ENCODE results near the gene GSTK1.

GSTK1 gene

GRCh38 chr7:143243614-143244013 is 19.6 kb upstream of the GSTK1 start:
- Histone ChIP-seq H3K79me1 (ENCODE audit: low read length) (peaks cover 5% of the 10 kb centered on the region), H3K4me2 (ENCODE audit: low read length) (no peak overlapping the region), H4K12ac (ENCODE audit: low read depth, low read length) (no peak overlapping the region), H3K4ac (ENCODE audit: low read depth, low read length) (no peak overlapping the region), H3K27ac (ENCODE audit: low read depth, low read length) (no peak overlapping the region), H2AFZ (ENCODE audit: insufficient read depth, low read length, poor library complexity) (peak overlapping the region; percentile 60), H3K36me3 (ENCODE audit: control insufficient read depth in 1 of 2, insufficient read depth in 2 of 2, low read length in 2 of 2) (no peaks in the 10 kb centered on the region), H4K91ac (ENCODE audit: low read depth, low read length) (no peak overlapping the region), H3K4me1 (ENCODE audit: control insufficient read depth in 1 of 2, insufficient read depth in 2 of 2, low read length in 2 of 2) (peaks cover 2 to 3% of the 10 kb centered on the region in 2 experiments), H3K18ac (ENCODE audit: low read length) (no peak overlapping the region), H3K4me3 (ENCODE audit: low read depth, low read length) (no peak overlapping the region), H2BK120ac (ENCODE audit: insufficient read depth, low read length, poor library complexity) (no peak overlapping the region), H3K9ac (ENCODE audit: low read length) (no peak overlapping the region), H3K14ac (ENCODE audit: low read length) (no peak overlapping the region), H3K9me3 (ENCODE audit: insufficient read depth, low read depth, low read length) (no peaks in the 10 kb centered on the region), H3K23ac (ENCODE audit: low read length) (no peak overlapping the region), H4K8ac (ENCODE audit: low read depth, low read length) (no peak overlapping the region), H3K27me3 (ENCODE audit: insufficient read depth, low read length) (no peaks in the 10 kb centered on the region), H2BK5ac (ENCODE audit: low read depth, low read length, poor library complexity) (no peak overlapping the region), H3K79me2 (ENCODE audit: control insufficient read depth, insufficient read depth, low read length, poor library complexity) (no peaks in the 10 kb centered on the region), H2BK12ac (ENCODE audit: low read length) (peak overlapping the region; percentile 95), H2AK5ac (ENCODE audit: low read length) (no peak overlapping the region)
- DNase-seq, result no peak
- no CpG with 5 or more reads among the region's 3 CpGs for WGBS (ENCODE audit: extremely low coverage, insufficient coverage, insufficient read length)

GRCh38 chr7:143244321-143244720 is 18.9 kb upstream of the GSTK1 start:
- no CpG with 5 or more reads among the region's 1 CpG for WGBS (ENCODE audit: extremely low coverage, insufficient coverage, insufficient read length)
- H3K9me3 ChIP-seq (ENCODE audit: insufficient read depth, low read depth, low read length), result no peaks in the 10 kb centered on the region

GRCh38 chr7:143245123-143245522 is 18.1 kb upstream of the GSTK1 start:
- Histone ChIP-seq H3K23ac (ENCODE audit: low read length) (no peak overlapping the region), H3K4me1 (ENCODE audit: control insufficient read depth in 1 of 2, insufficient read depth in 2 of 2, low read length in 2 of 2) (peaks cover 4 to 8% of the 10 kb centered on the region in 2 experiments), H3K4me2 (ENCODE audit: low read length) (no peak overlapping the region), H2AFZ (ENCODE audit: insufficient read depth, low read length, poor library complexity) (no peak overlapping the region), H4K12ac (ENCODE audit: low read depth, low read length) (no peak overlapping the region), H3K14ac (ENCODE audit: low read length) (no peak overlapping the region), H3K36me3 (ENCODE audit: control insufficient read depth in 1 of 2, insufficient read depth in 2 of 2, low read length in 2 of 2) (no peaks in the 10 kb centered on the region), H3K27ac (ENCODE audit: low read depth, low read length) (no peak overlapping the region), H4K91ac (ENCODE audit: low read depth, low read length) (no peak overlapping the region), H3K4ac (ENCODE audit: low read depth, low read length) (no peak overlapping the region), H4K8ac (ENCODE audit: low read depth, low read length) (no peak overlapping the region), H3K9ac (ENCODE audit: low read length) (no peak overlapping the region), H3K79me2 (ENCODE audit: control insufficient read depth, insufficient read depth, low read length, poor library complexity) (no peaks in the 10 kb centered on the region), H2BK5ac (ENCODE audit: low read depth, low read length, poor library complexity) (no peak overlapping the region), H3K27me3 (ENCODE audit: insufficient read depth, low read length) (no peaks in the 10 kb centered on the region), H3K79me1 (ENCODE audit: low read length) (peaks cover 7% of the 10 kb centered on the region), H2AK5ac (ENCODE audit: low read length) (no peak overlapping the region), H2BK120ac (ENCODE audit: insufficient read depth, low read length, poor library complexity) (no peak overlapping the region), H3K9me3 (ENCODE audit: insufficient read depth, low read depth, low read length) (no peaks in the 10 kb centered on the region), H3K18ac (ENCODE audit: low read length) (no peak overlapping the region), H2BK12ac (ENCODE audit: low read length) (no peak overlapping the region), H3K4me3 (ENCODE audit: low read depth, low read length) (no peak overlapping the region)
- WGBS (ENCODE audit: extremely low coverage, insufficient coverage, insufficient read length), result no CpG with 5 or more reads among the region's 3 CpGs
- DNase-seq, result no peak

More at GRCh38 chr7:143244321-143244720, 18.9 kb upstream of the GSTK1 start:
- Histone ChIP-seq H4K91ac (ENCODE audit: low read depth, low read length) (no peak overlapping the region), H2AK5ac (ENCODE audit: low read length) (no peak overlapping the region), H2BK120ac (ENCODE audit: insufficient read depth, low read length, poor library complexity) (no peak overlapping the region), H3K4me1 (ENCODE audit: control insufficient read depth in 1 of 2, insufficient read depth in 2 of 2, low read length in 2 of 2) (peaks cover 2 to 5% of the 10 kb centered on the region in 2 experiments), H4K8ac (ENCODE audit: low read depth, low read length) (no peak overlapping the region), H3K14ac (ENCODE audit: low read length) (no peak overlapping the region), H2AFZ (ENCODE audit: insufficient read depth, low read length, poor library complexity) (no peak overlapping the region), H3K4me3 (ENCODE audit: low read depth, low read length) (no peak overlapping the region), H3K18ac (ENCODE audit: low read length) (no peak overlapping the region), H3K4ac (ENCODE audit: low read depth, low read length) (no peak overlapping the region), H3K36me3 (ENCODE audit: control insufficient read depth in 1 of 2, insufficient read depth in 2 of 2, low read length in 2 of 2) (no peaks in the 10 kb centered on the region), H2BK5ac (ENCODE audit: low read depth, low read length, poor library complexity) (no peak overlapping the region), H3K79me2 (ENCODE audit: control insufficient read depth, insufficient read depth, low read length, poor library complexity) (no peaks in the 10 kb centered on the region), H3K4me2 (ENCODE audit: low read length) (no peak overlapping the region), H4K12ac (ENCODE audit: low read depth, low read length) (no peak overlapping the region), H3K27ac (ENCODE audit: low read depth, low read length) (no peak overlapping the region), H3K9ac (ENCODE audit: low read length) (no peak overlapping the region), H2BK12ac (ENCODE audit: low read length) (no peak overlapping the region), H3K27me3 (ENCODE audit: insufficient read depth, low read length) (no peaks in the 10 kb centered on the region), H3K23ac (ENCODE audit: low read length) (no peak overlapping the region), H3K79me1 (ENCODE audit: low read length) (peaks cover 5% of the 10 kb centered on the region)
- no peak for DNase-seq

- no peak overlapping the region for H2AK5ac ChIP-seq (ENCODE audit: low read length)
- WGBS (ENCODE audit: extremely low coverage, insufficient coverage, insufficient read length), result no CpG with 5 or more reads among the region's 1 CpG
- H4K8ac ChIP-seq (ENCODE audit: low read depth, low read length), result no peak overlapping the region
- peaks cover 4 to 8% of the 10 kb centered on the region in 2 experiments for H3K4me1 ChIP-seq (ENCODE audit: control insufficient read depth in 1 of 2, insufficient read depth in 2 of 2, low read length in 2 of 2)
- no peak overlapping the region for H3K4me3 ChIP-seq (ENCODE audit: low read depth, low read length)
- no peak overlapping the region for H3K14ac ChIP-seq (ENCODE audit: low read length)
- H3K36me3 ChIP-seq (ENCODE audit: control insufficient read depth in 1 of 2, insufficient read depth in 2 of 2, low read length in 2 of 2), result no peaks in the 10 kb centered on the region
- H4K91ac ChIP-seq (ENCODE audit: low read depth, low read length), result no peak overlapping the region
- no peaks in the 10 kb centered on the region for H3K27me3 ChIP-seq (ENCODE audit: insufficient read depth, low read length)
- no peak overlapping the region for H2BK12ac ChIP-seq (ENCODE audit: low read length)
- H4K12ac ChIP-seq (ENCODE audit: low read depth, low read length), result no peak overlapping the region
- DNase-seq, result no peak
- H3K27ac ChIP-seq (ENCODE audit: low read depth, low read length), result no peak overlapping the region
- no peak overlapping the region for H2BK5ac ChIP-seq (ENCODE audit: low read depth, low read length, poor library complexity)
- no peak overlapping the region for H2BK120ac ChIP-seq (ENCODE audit: insufficient read depth, low read length, poor library complexity)
- no peak overlapping the region for H3K4me2 ChIP-seq (ENCODE audit: low read length)
- H3K79me2 ChIP-seq (ENCODE audit: control insufficient read depth, insufficient read depth, low read length, poor library complexity), result no peaks in the 10 kb centered on the region
- H3K9me3 ChIP-seq (ENCODE audit: insufficient read depth, low read depth, low read length), result no peaks in the 10 kb centered on the region
- H3K4ac ChIP-seq (ENCODE audit: low read depth, low read length), result no peak overlapping the region
- no peak overlapping the region for H3K9ac ChIP-seq (ENCODE audit: low read length)
- H3K18ac ChIP-seq (ENCODE audit: low read length), result no peak overlapping the region
- H3K23ac ChIP-seq (ENCODE audit: low read length), result no peak overlapping the region
- peaks cover 9% of the 10 kb centered on the region for H3K79me1 ChIP-seq (ENCODE audit: low read length)
- no peak overlapping the region for H2AFZ ChIP-seq (ENCODE audit: insufficient read depth, low read length, poor library complexity)
Observed at GRCh38 chr7:143247372-143247771, 15.9 kb upstream of the GSTK1 start.
